ENCODE measurements around the gene LY6G6C.

Gene LY6G6C

DNA sequence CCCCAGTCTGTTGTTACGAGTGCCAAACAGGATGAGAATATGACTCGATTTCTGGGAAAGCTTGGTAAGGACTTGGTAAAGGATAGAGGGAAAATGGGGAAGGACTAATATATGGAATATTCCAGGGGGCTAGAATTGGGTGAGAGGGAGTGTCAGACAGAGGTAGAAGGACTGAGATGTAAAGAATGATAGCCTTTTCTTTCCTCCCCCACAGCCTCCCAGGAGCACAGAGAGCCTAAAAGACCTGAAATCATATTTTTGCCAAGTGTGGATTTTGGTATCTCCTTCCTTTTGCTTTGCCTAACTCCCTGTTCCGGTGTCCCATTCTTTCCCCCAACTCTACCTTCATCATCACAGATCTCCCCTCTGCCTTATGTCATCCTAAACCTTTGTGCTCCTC lies 21.3 kb upstream of the LY6G6C start:
- H3K79me1 ChIP-seq (replicated peaks; ENCODE audit: low read length, poor library complexity, severe bottlenecking) = no peaks in the 10 kb centered on the region
- no peak overlapping the region for H2BK120ac ChIP-seq (ENCODE audit: low read depth, low read length)
- H3K27ac ChIP-seq (ENCODE audit: low read length, poor library complexity, severe bottlenecking) = no peak overlapping the region
- no peak for DNase-seq
- no peak overlapping the region for H2BK5ac ChIP-seq (ENCODE audit: low read depth, low read length, poor library complexity, severe bottlenecking)
- no peak overlapping the region for H3K14ac ChIP-seq (ENCODE audit: low read length in 2 of 2)
- no peak overlapping the region for H3K18ac ChIP-seq (ENCODE audit: low read depth in 1 of 2, low read length in 2 of 2)
- no peaks in the 10 kb centered on the region for H3K27me3 ChIP-seq (ENCODE audit: control insufficient read depth in 1 of 2, insufficient read depth in 1 of 2, low read length in 2 of 2)
- no peak overlapping the region for H2AFZ ChIP-seq (ENCODE audit: low read depth, low read length)
- H3K4ac ChIP-seq (ENCODE audit: low read depth in 1 of 2, low read length in 2 of 2) = no peak overlapping the region
- peaks cover 0 to 40% of the 10 kb centered on the region in 2 experiments for H3K36me3 ChIP-seq (ENCODE audit: control insufficient read depth in 1 of 2, insufficient read depth in 2 of 2, low read depth in 1 of 2, low read length in 2 of 2)
- no peaks in the 10 kb centered on the region for H3K9me3 ChIP-seq (ENCODE audit: control insufficient read depth, low read length)
- 97% methylated on average over 3 of the region's 3 CpGs for WGBS
- H4K8ac ChIP-seq (ENCODE audit: low read length) = no peak overlapping the region
- H4K91ac ChIP-seq (ENCODE audit: low read length) = no peak overlapping the region
- no peak overlapping the region for H3K23ac ChIP-seq (ENCODE audit: low read length in 2 of 2)
- H2AK5ac ChIP-seq (ENCODE audit: low read length, severe bottlenecking) = no peak overlapping the region
- peaks cover 21% of the 10 kb centered on the region for H3K4me1 ChIP-seq (ENCODE audit: control insufficient read depth, insufficient read depth, low read depth, low read length)
- H2BK15ac ChIP-seq (ENCODE audit: low read depth, poor library complexity, severe bottlenecking) = no peak overlapping the region
- H2BK12ac ChIP-seq (ENCODE audit: low read length in 2 of 2) = no peak overlapping the region
- H3K4me2 ChIP-seq (ENCODE audit: low read length, poor library complexity, severe bottlenecking) = no peak overlapping the region
- H3K4me3 ChIP-seq (ENCODE audit: insufficient read depth in 1 of 2, low read depth in 1 of 2, low read length in 2 of 2) = no peak overlapping the region
- H3K9ac ChIP-seq (ENCODE audit: low read length) = no peak overlapping the region

DNA sequence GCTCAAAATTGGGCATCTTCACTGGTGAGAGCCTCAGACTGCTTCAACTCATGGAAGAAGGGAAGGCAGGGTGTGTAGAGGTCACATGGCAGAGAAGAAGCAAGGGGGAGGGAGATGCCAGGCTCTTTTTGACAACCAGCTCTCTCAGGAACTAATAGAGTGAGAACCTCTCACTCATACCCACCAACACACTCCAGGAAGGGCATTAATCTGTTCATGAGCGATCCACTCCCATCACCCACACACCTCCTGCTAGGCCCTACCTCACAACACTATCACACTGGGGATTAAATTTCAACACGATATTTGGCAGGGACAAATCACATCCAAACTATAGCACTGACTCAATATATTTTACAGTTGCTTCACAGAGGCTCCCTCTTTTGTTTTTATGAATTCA lies 20.3 kb upstream of the LY6G6C start:
- Histone ChIP-seq H3K27me3 (ENCODE audit: control insufficient read depth in 1 of 2, insufficient read depth in 1 of 2, low read length in 2 of 2) (no peaks in the 10 kb centered on the region), H3K9ac (ENCODE audit: low read length) (no peak overlapping the region), H3K27ac (ENCODE audit: low read length, poor library complexity, severe bottlenecking) (no peak overlapping the region), H3K23ac (ENCODE audit: low read length in 2 of 2) (no peak overlapping the region), H2BK15ac (ENCODE audit: low read depth, poor library complexity, severe bottlenecking) (no peak overlapping the region), H2BK5ac (ENCODE audit: low read depth, low read length, poor library complexity, severe bottlenecking) (no peak overlapping the region), H2AK5ac (ENCODE audit: low read length, severe bottlenecking) (no peak overlapping the region), H4K91ac (ENCODE audit: low read length) (no peak overlapping the region), H3K14ac (ENCODE audit: low read length in 2 of 2) (no peak overlapping the region), H2AFZ (ENCODE audit: low read depth, low read length) (no peak overlapping the region), H2BK120ac (ENCODE audit: low read depth, low read length) (no peak overlapping the region), H3K79me1 (replicated peaks; ENCODE audit: low read length, poor library complexity, severe bottlenecking) (peaks cover 2% of the 10 kb centered on the region), H3K4me2 (ENCODE audit: low read length, poor library complexity, severe bottlenecking) (no peak overlapping the region), H4K8ac (ENCODE audit: low read length) (no peak overlapping the region), H3K4me3 (ENCODE audit: insufficient read depth in 1 of 2, low read depth in 1 of 2, low read length in 2 of 2) (no peak overlapping the region), H3K4ac (ENCODE audit: low read depth in 1 of 2, low read length in 2 of 2) (no peak overlapping the region), H2BK12ac (ENCODE audit: low read length in 2 of 2) (no peak overlapping the region), H3K4me1 (ENCODE audit: control insufficient read depth, insufficient read depth, low read depth, low read length) (peaks cover 22% of the 10 kb centered on the region), H3K9me3 (ENCODE audit: control insufficient read depth, low read length) (no peaks in the 10 kb centered on the region), H3K36me3 (ENCODE audit: control insufficient read depth in 1 of 2, insufficient read depth in 2 of 2, low read depth in 1 of 2, low read length in 2 of 2) (peaks cover 0 to 32% of the 10 kb centered on the region in 2 experiments), H3K18ac (ENCODE audit: low read depth in 1 of 2, low read length in 2 of 2) (no peak overlapping the region)
- 94% methylated on average over 2 of the region's 2 CpGs for WGBS
- no peak for DNase-seq

DNA sequence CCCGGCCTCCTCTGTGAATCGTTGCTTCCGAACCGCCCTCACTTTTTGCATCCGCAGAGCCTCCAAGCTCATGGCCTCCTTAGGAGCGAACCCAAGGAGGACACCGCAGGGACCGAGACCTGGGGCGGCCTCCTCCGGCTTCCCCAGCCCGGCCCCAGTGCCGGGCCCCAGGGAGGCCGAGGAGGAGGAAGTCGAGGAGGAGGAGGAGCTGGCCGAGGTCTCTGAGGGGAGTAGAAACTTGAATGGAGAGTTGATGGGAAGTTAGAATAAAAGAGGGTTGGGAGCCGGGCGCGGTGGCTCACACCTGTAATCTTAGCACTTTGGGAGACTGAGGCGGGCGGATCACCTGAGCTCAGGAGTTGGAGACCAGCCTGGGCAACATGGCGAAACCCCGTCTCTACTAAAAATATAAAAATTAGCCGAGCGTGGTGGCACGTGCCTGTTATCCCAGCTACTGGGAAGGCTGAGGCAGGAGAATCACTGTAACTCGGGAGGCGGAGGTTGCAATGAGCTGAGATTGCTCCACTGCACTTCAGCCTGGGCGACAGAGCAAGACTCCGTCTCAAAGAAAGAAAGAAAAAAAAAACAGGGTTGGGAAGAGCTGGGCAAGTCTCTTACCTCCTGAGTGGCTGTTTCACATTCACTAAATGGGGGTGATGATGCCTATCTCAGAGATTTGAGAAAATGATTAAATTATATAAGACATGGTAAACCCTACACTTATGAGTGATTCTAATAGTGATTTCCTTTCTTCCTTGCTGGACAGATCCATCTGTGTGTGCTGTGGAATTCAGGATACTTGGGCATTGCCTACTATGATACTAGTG lies 19.1 kb upstream of the LY6G6C start:
- no peak overlapping the region for H3K23ac ChIP-seq (ENCODE audit: low read length in 2 of 2)
- no peak overlapping the region for H2BK15ac ChIP-seq (ENCODE audit: low read depth, poor library complexity, severe bottlenecking)
- peaks cover 24% of the 10 kb centered on the region for H3K4me1 ChIP-seq (ENCODE audit: control insufficient read depth, insufficient read depth, low read depth, low read length)
- no peaks in the 10 kb centered on the region for H3K9me3 ChIP-seq (ENCODE audit: control insufficient read depth, low read length)
- WGBS = 43% methylated on average over 29 of the region's 29 CpGs
- no peak overlapping the region for H2BK120ac ChIP-seq (ENCODE audit: low read depth, low read length)
- H4K91ac ChIP-seq (ENCODE audit: low read length) = no peak overlapping the region
- peak overlapping the region; percentile 62 to 95 for H3K4me3 ChIP-seq (ENCODE audit: insufficient read depth in 1 of 2, low read depth in 1 of 2, low read length in 2 of 2)
- H2BK5ac ChIP-seq (ENCODE audit: low read depth, low read length, poor library complexity, severe bottlenecking) = no peak overlapping the region
- H3K9ac ChIP-seq (ENCODE audit: low read length) = peak overlapping the region; percentile 90
- H2BK12ac ChIP-seq (ENCODE audit: low read length in 2 of 2) = peak overlapping the region in 1 of 2 experiments; percentile 37
- peaks cover 0 to 32% of the 10 kb centered on the region in 2 experiments for H3K36me3 ChIP-seq (ENCODE audit: control insufficient read depth in 1 of 2, insufficient read depth in 2 of 2, low read depth in 1 of 2, low read length in 2 of 2)
- H3K27me3 ChIP-seq (ENCODE audit: control insufficient read depth in 1 of 2, insufficient read depth in 1 of 2, low read length in 2 of 2) = no peaks in the 10 kb centered on the region
- peaks cover 2% of the 10 kb centered on the region for H3K79me1 ChIP-seq (replicated peaks; ENCODE audit: low read length, poor library complexity, severe bottlenecking)
- DNase-seq = no peak
- no peak overlapping the region for H2AK5ac ChIP-seq (ENCODE audit: low read length, severe bottlenecking)
- peak overlapping the region; percentile 41 for H3K4me2 ChIP-seq (ENCODE audit: low read length, poor library complexity, severe bottlenecking)
- no peak overlapping the region for H3K14ac ChIP-seq (ENCODE audit: low read length in 2 of 2)
- H3K27ac ChIP-seq (ENCODE audit: low read length, poor library complexity, severe bottlenecking) = no peak overlapping the region
- H3K18ac ChIP-seq (ENCODE audit: low read depth in 1 of 2, low read length in 2 of 2) = peak overlapping the region in 1 of 2 experiments; percentile 86
- peak overlapping the region in 1 of 2 experiments; percentile 81 for H3K4ac ChIP-seq (ENCODE audit: low read depth in 1 of 2, low read length in 2 of 2)
- H4K8ac ChIP-seq (ENCODE audit: low read length) = no peak overlapping the region
- H2AFZ ChIP-seq (ENCODE audit: low read depth, low read length) = peak overlapping the region; percentile 46

DNA sequence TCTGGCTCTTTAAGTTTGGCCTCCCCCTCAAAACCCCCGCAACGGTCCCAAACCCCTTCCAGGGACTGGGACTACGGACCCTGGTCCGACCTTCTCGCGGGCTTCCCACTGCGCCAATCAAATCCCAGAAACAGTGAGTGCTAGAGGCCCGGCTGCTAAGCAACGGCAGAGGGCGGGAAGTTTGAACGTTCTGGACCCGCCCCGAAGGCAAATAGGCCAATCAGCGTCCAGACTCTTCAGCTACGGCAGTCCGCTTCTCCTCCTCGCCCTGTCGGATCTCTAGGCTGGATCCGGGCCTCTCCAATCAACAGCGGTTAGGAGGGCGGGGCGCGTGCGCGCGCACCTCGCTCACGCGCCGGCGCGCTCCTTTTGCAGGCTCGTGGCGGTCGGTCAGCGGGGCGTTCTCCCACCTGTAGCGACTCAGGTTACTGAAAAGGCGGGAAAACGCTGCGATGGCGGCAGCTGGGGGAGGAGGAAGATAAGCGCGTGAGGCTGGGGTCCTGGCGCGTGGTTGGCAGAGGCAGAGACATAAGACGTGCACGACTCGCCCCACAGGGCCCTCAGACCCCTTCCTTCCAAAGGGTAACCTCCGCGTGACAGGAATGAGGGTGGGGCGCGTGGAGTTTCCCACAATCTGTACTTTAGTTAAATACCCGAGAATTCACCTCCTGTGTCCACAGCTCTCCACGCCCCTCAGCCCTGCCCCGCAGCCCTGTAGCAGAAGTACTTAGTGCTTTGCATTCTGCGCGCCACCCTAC lies 18.3 kb upstream of the LY6G6C start, which contains the start of gene MSH5:
Gene MSH5, plus strand, starts transcription at position 367 of the 758 bp plus-strand sequence. CDS start 462 bp downstream, outside the sequence.
- Histone ChIP-seq H3K4me1 (ENCODE audit: control insufficient read depth, insufficient read depth, low read depth, low read length) (peaks cover 24% of the 10 kb centered on the region), H2BK120ac (ENCODE audit: low read depth, low read length) (peak within 1 kb of the TSS; percentile 98)
- 3% methylated on average over 36 of the region's 58 CpGs for WGBS

More for the DNA sequence above, 18.3 kb upstream of the LY6G6C start, which contains the start of gene MSH5:
- Histone ChIP-seq H3K18ac (ENCODE audit: low read depth in 1 of 2, low read length in 2 of 2) (peak within 1 kb of the TSS; percentile 70 to 86), H2BK12ac (ENCODE audit: low read length in 2 of 2) (peak within 1 kb of the TSS; percentile 92 to 99), H2BK15ac (ENCODE audit: low read depth, poor library complexity, severe bottlenecking) (peak within 1 kb of the TSS; percentile 83), H3K4me3 (ENCODE audit: insufficient read depth in 1 of 2, low read depth in 1 of 2, low read length in 2 of 2) (peak within 1 kb of the TSS; percentile 62 to 95), H3K27ac (ENCODE audit: low read length, poor library complexity, severe bottlenecking) (peak within 1 kb of the TSS; percentile 89), H2AFZ (ENCODE audit: low read depth, low read length) (peak within 1 kb of the TSS; percentile 46), H3K4ac (ENCODE audit: low read depth in 1 of 2, low read length in 2 of 2) (peak within 1 kb of the TSS; percentile 68 to 81), H2BK5ac (ENCODE audit: low read depth, low read length, poor library complexity, severe bottlenecking) (peak within 1 kb of the TSS; percentile 22), H3K79me1 (replicated peaks; ENCODE audit: low read length, poor library complexity, severe bottlenecking) (peaks cover 2% of the 10 kb centered on the region), H3K27me3 (ENCODE audit: control insufficient read depth in 1 of 2, insufficient read depth in 1 of 2, low read length in 2 of 2) (no peaks in the 10 kb centered on the region), H3K14ac (ENCODE audit: low read length in 2 of 2) (peak within 1 kb of the TSS in 1 of 2 experiments; percentile 93), H3K9me3 (ENCODE audit: control insufficient read depth, low read length) (no peaks in the 10 kb centered on the region), H3K4me2 (ENCODE audit: low read length, poor library complexity, severe bottlenecking) (peak within 1 kb of the TSS; percentile 62), H4K91ac (ENCODE audit: low read length) (peak within 1 kb of the TSS; percentile 58), H3K9ac (ENCODE audit: low read length) (peak within 1 kb of the TSS; percentile 100), H3K23ac (ENCODE audit: low read length in 2 of 2) (peak within 1 kb of the TSS in 1 of 2 experiments; percentile 96), H2AK5ac (ENCODE audit: low read length, severe bottlenecking) (no peak within 1 kb of the TSS), H4K8ac (ENCODE audit: low read length) (peak within 1 kb of the TSS; percentile 83), H3K36me3 (ENCODE audit: control insufficient read depth in 1 of 2, insufficient read depth in 2 of 2, low read depth in 1 of 2, low read length in 2 of 2) (peaks cover 0 to 29% of the 10 kb centered on the region in 2 experiments)
- peak; percentile 99 for DNase-seq
